ENCODE data around the gene SRPK2. TPM values are rescaled to one million over a fixed set of nuclear protein-coding genes. Genes with fewer than 3 reads are reported as not detected.

SRPK2 gene
- total and polyA plus RNA-seq, 2 of the 8 experiments (the other 6 are each of a cell fraction or from before 2014, with no cell fraction given): 10.0 to 47.1 TPM

DNA sequence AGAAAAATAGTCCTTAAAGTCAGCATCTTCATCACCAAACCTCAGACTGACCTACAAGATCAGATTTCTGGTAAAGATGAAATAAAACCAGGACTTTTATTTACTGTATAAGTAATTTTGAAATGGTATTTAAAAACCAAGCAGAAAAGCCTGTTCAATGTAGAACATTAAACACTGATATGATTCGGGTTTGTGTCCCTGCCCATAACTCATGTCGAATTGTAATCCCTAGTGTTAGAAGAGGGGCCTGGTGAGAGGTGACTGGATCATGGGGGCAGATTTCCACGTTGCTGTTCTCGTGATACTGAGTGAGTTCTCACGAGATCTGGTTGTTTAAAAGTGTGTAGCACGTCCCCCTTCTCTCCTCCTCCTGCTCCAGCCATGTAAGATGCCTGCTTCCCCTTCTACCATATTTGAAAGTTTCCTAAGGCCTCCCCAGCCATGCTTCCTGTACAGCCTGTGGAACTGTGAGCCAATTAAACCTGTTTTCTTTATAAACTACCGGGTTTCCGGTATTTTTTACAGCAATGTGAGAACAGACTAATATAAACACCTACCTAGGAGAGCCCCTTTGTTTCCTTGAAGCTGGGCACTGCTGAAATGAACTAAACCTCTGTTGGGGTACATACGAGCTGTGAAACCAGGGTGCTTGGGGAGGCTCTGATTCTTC, 254.6 kb downstream of the SRPK2 start:
- FAIRE-seq: no peak
- Histone ChIP-seq H3K9ac (replicated peaks in 1 of 4; ENCODE audit: extremely low read depth in 1 of 4, low read depth in 3 of 4, low read length in 3 of 4) (no peak overlapping the region), H3K23ac (ENCODE audit: insufficient read length) (no peak overlapping the region), H2BK5ac (ENCODE audit: low read depth, low read length) (no peak overlapping the region), H3K4me1 (replicated peaks in 1 of 4; ENCODE audit: control insufficient read depth in 3 of 4, insufficient read depth in 4 of 4, low read length in 3 of 4) (no peaks in the 10 kb centered on the region; a peak in 1 of 7 replicates), H3K36me3 (ENCODE audit: control insufficient read depth in 2 of 4, insufficient read depth in 4 of 4, low read length in 3 of 4) (peaks cover 0 to 5% (median under 1%) of the 10 kb centered on the region in 4 experiments; a peak in 4 of 8 replicates), H3K18ac (ENCODE audit: extremely low read depth, low read length) (no peak overlapping the region), H2BK15ac (ENCODE audit: low read length) (no peak overlapping the region), H4K20me1 (replicated peaks in 1 of 2; ENCODE audit: control insufficient read depth in 1 of 2, insufficient read depth in 2 of 2, low read length in 2 of 2) (peaks cover 1 to 2% of the 10 kb centered on the region in 2 experiments), H3K4ac (replicated peaks; ENCODE audit: insufficient read length, low read depth, low read length) (no peak overlapping the region), H3K27ac (ENCODE audit: low read depth, low read length) (no peak overlapping the region), H3K23me2 (ENCODE audit: low read depth, low read length) (no peaks in the 10 kb centered on the region), H2BK120ac (replicated peaks; ENCODE audit: low read depth, low read length) (no peak overlapping the region), H2BK20ac (ENCODE audit: low read length) (no peak overlapping the region), H4K5ac (ENCODE audit: insufficient read length, low read depth, low read length) (no peak overlapping the region), H2AFZ (ENCODE audit: low read length) (no peak overlapping the region), H3K27me3 (replicated peaks in 1 of 4; ENCODE audit: control insufficient read depth in 3 of 4, extremely low read depth in 1 of 4, insufficient read depth in 3 of 4, low read length in 3 of 4) (no peaks in the 10 kb centered on the region), H3K9me3 (ENCODE audit: insufficient read depth in 2 of 2, low read depth in 1 of 2, low read length in 1 of 2) (no peaks in the 10 kb centered on the region), H3K79me2 (ENCODE audit: control insufficient read depth in 1 of 2, insufficient read depth in 2 of 2, low read length in 2 of 2) (no peaks in the 10 kb centered on the region), H4K91ac (replicated peaks; ENCODE audit: insufficient read length, low read length) (no peak overlapping the region), H3K14ac (ENCODE audit: insufficient read length) (no peak overlapping the region), H3K4me2 (ENCODE audit: insufficient read depth in 1 of 2, low read depth in 2 of 2, low read length in 2 of 2) (no peak overlapping the region), H4K8ac (ENCODE audit: extremely low read depth, insufficient read depth, low read length) (no peak overlapping the region), H3K56ac (replicated peaks; ENCODE audit: insufficient read length, low read depth, low read length) (no peak overlapping the region), H3K79me1 (ENCODE audit: low read depth, low read length) (no peaks in the 10 kb centered on the region; the same call in 1 of the 2 replicates), H2BK12ac (ENCODE audit: low read depth, low read length) (no peak overlapping the region), H2AK5ac (ENCODE audit: low read depth, low read length) (no peak overlapping the region), H3K4me3 (ENCODE audit: extremely low read depth in 1 of 4, insufficient read depth in 2 of 4, low read depth in 3 of 4, low read length in 4 of 4) (no peak overlapping the region)
- ChIA-PET CTCF (ENCODE audit: partially characterized antibody) (interaction anchor here (1.5 kb wide), 1 partner anchor 398 kb away, joined by 4 read pairs; the partner anchor contains the start of gene RINT1), POLR2A (ENCODE audit: partially characterized antibody) (no interaction called here)
- no peak for TF ChIP-seq TBP (IDR thresholded peaks at IDR 0.05; ENCODE audit: low read depth, low read length)
- no peak for TF ChIP-seq RNF2 (IDR thresholded peaks at IDR 0.05; ENCODE audit: borderline replicate concordance, low read depth, low read length, missing control alignments, poor library complexity, severe bottlenecking)
- TF ChIP-seq, protein P1, sequence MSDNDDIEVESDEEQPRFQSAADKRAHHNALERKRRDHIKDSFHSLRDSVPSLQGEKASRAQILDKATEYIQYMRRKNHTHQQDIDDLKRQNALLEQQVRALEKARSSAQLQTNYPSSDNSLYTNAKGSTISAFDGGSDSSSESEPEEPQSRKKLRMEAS (IDR thresholded peaks at IDR 0.05): no peak
- TF ChIP-seq PHF8 (conservative IDR thresholded peaks at IDR 0.05; ENCODE audit: low read depth, low read length): no peak
- TF ChIP-seq RBBP5 (IDR thresholded peaks at IDR 0.05; ENCODE audit: borderline replicate concordance, low read depth, low read length): no peak
- no peak for TF ChIP-seq SP2 (IDR thresholded peaks at IDR 0.05; ENCODE audit: low read length)
- TF ChIP-seq JUND (IDR thresholded peaks at IDR 0.05; ENCODE audit: low read length): no peak
- TF ChIP-seq BACH1 (IDR thresholded peaks at IDR 0.05; ENCODE audit: low read length): no peak
- TF ChIP-seq EGR1 (IDR thresholded peaks at IDR 0.05; ENCODE audit: borderline replicate concordance, low read depth, low read length): no peak
- TF ChIP-seq SAP30 (IDR thresholded peaks at IDR 0.05; ENCODE audit: insufficient read depth, insufficient replicate concordance, low read length): no peak
- peak in 1 of 2 experiments; percentile 27 for DNase-seq (ENCODE audit: low read depth in 1 of 2, low spot score in 2 of 2)
- WGBS, 2 experiments (ENCODE audit: extremely low coverage in 1 of 2, insufficient coverage in 1 of 2, insufficient read length in 1 of 2, insufficient replicate concordance in 2 of 2, low coverage in 1 of 2, low lambda C conversion rate in 2 of 2, missing lambda C conversion rate in 1 of 2): 86% methylated on average over 9 of the region's 9 CpGs; no CpG with 5 or more reads in 1 of the 2 experiments
